ENCODE measurements around the gene PRICKLE1.

DNA sequence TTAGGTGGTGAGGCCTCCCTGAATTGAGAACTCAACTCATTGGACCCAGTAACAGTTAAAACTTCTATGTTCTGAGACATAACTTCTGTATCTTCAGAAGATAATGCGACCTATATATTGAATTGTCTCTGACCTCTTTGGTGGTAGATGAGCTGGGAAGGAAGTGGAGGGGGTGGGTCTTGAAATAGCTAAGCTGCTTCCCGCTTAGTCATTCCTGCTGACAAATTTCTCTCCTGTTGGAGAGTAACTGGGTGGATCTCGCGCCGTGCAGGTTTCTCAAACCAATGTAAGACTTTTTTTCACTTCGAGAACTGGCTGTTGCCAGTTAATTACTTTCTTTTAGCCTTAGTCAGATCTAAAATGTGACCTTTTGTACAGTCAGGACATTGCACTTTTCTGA, 162.8 kb downstream of the PRICKLE1 start:
- no peak for TF ChIP-seq TAF1 (IDR thresholded peaks at IDR 0.05; ENCODE audit: borderline replicate concordance, insufficient read depth, low read length)
- no peak for TF ChIP-seq POLR2AphosphoS5 (IDR thresholded peaks at IDR 0.05; ENCODE audit: low read depth, low read length)
- no peak for TF ChIP-seq FOXP2 (optimal IDR thresholded peaks at IDR 0.05; ENCODE audit: borderline replicate concordance, extremely low read depth, extremely low read length, insufficient read depth)
